Measurements from ENCODE around the gene WDR1.
A peak's percentile ranks its signal among the peaks of the same experiment; 100 is the strongest.

WDR1 gene

GRCh38 chr4:10120943-10121567 lies 4.5 kb upstream of the WDR1 start:
- no peaks in the 10 kb centered on the region for H3K27me3 ChIP-seq (ENCODE audit: insufficient read depth, low read length, poor library complexity)
- H3K4me2 ChIP-seq (ENCODE audit: insufficient read depth, low read length) = no peak overlapping the region
- no peak overlapping the region for H3K9ac ChIP-seq (ENCODE audit: low read depth, low read length)
- H3K4me1 ChIP-seq (ENCODE audit: insufficient read depth, low read length) = peaks cover 64% of the 10 kb centered on the region
- TF ChIP-seq EZH2 (IDR thresholded peaks at IDR 0.05; ENCODE audit: borderline replicate concordance, low read depth, low read length, severe bottlenecking) (no peak), CTCF (IDR thresholded peaks at IDR 0.05; ENCODE audit: borderline replicate concordance, extremely low read depth, low read length, poor library complexity, severe bottlenecking) (no peak)
- ATAC-seq (ENCODE audit: insufficient read depth, low read depth) (peak; percentile 26), DNase-seq (peak; percentile 65)
- peaks cover 6% of the 10 kb centered on the region for H3K79me2 ChIP-seq (ENCODE audit: insufficient read depth, low read length)
- no peaks in the 10 kb centered on the region for H3K9me3 ChIP-seq (ENCODE audit: insufficient read depth, low read length, severe bottlenecking)
- H3K4me3 ChIP-seq (ENCODE audit: low read depth in 1 of 2, low read length in 2 of 2) = no peak overlapping the region
- H3K36me3 ChIP-seq (ENCODE audit: insufficient read depth, low read length) = peaks cover 2% of the 10 kb centered on the region; the same call in 1 of the 2 replicates
- peaks cover under 1% of the 10 kb centered on the region for H4K20me1 ChIP-seq (ENCODE audit: insufficient read depth, low read length)
- H2AFZ ChIP-seq (ENCODE audit: low read depth, low read length) = no peak overlapping the region
- peak overlapping the region; percentile 76 for H3K27ac ChIP-seq (ENCODE audit: low read length)

- no peak overlapping the region for H3K4me3 ChIP-seq (ENCODE audit: low read depth in 1 of 2, low read length in 2 of 2)
- peaks cover 13% of the 10 kb centered on the region for H3K36me3 ChIP-seq (ENCODE audit: insufficient read depth, low read length)
- peak overlapping the region; percentile 57; the same call in 1 of the 2 replicates for H3K27ac ChIP-seq (ENCODE audit: low read length)
- peaks cover 13% of the 10 kb centered on the region for H4K20me1 ChIP-seq (ENCODE audit: insufficient read depth, low read length)
- no peak for DNase-seq
- ATAC-seq (ENCODE audit: insufficient read depth, low read depth) = no peak
- peaks cover 72% of the 10 kb centered on the region for H3K4me1 ChIP-seq (ENCODE audit: insufficient read depth, low read length)
- no peaks in the 10 kb centered on the region for H3K9me3 ChIP-seq (ENCODE audit: insufficient read depth, low read length, severe bottlenecking)
- H3K79me2 ChIP-seq (ENCODE audit: insufficient read depth, low read length) = peaks cover 19% of the 10 kb centered on the region
- H2AFZ ChIP-seq (ENCODE audit: low read depth, low read length) = no peak overlapping the region
- H3K9ac ChIP-seq (ENCODE audit: low read depth, low read length) = no peak overlapping the region
- TF ChIP-seq CTCF (IDR thresholded peaks at IDR 0.05; ENCODE audit: borderline replicate concordance, extremely low read depth, low read length, poor library complexity, severe bottlenecking) = no peak
- TF ChIP-seq EZH2 (IDR thresholded peaks at IDR 0.05; ENCODE audit: borderline replicate concordance, low read depth, low read length, severe bottlenecking) = no peak
- H3K27me3 ChIP-seq (ENCODE audit: insufficient read depth, low read length, poor library complexity) = no peaks in the 10 kb centered on the region
- no peak overlapping the region for H3K4me2 ChIP-seq (ENCODE audit: insufficient read depth, low read length)
Observed at GRCh38 chr4:10119773-10120172, 3.2 kb upstream of the WDR1 start.

GRCh38 chr4:10119278-10119677 lies 2.7 kb upstream of the WDR1 start:
- TF ChIP-seq EZH2 (IDR thresholded peaks at IDR 0.05; ENCODE audit: borderline replicate concordance, low read depth, low read length, severe bottlenecking) (no peak), CTCF (IDR thresholded peaks at IDR 0.05; ENCODE audit: borderline replicate concordance, extremely low read depth, low read length, poor library complexity, severe bottlenecking) (no peak)
- Histone ChIP-seq H2AFZ (ENCODE audit: low read depth, low read length) (no peak overlapping the region), H3K9ac (ENCODE audit: low read depth, low read length) (no peak overlapping the region), H3K4me1 (ENCODE audit: insufficient read depth, low read length) (peaks cover 72% of the 10 kb centered on the region), H3K9me3 (ENCODE audit: insufficient read depth, low read length, severe bottlenecking) (no peaks in the 10 kb centered on the region), H3K36me3 (ENCODE audit: insufficient read depth, low read length) (peaks cover 18% of the 10 kb centered on the region), H3K27me3 (ENCODE audit: insufficient read depth, low read length, poor library complexity) (no peaks in the 10 kb centered on the region), H3K4me3 (ENCODE audit: low read depth in 1 of 2, low read length in 2 of 2) (no peak overlapping the region), H3K79me2 (ENCODE audit: insufficient read depth, low read length) (peaks cover 24% of the 10 kb centered on the region), H4K20me1 (ENCODE audit: insufficient read depth, low read length) (peaks cover 18% of the 10 kb centered on the region), H3K27ac (ENCODE audit: low read length) (no peak overlapping the region), H3K4me2 (ENCODE audit: insufficient read depth, low read length) (no peak overlapping the region)
- DNase-seq (no peak), ATAC-seq (ENCODE audit: insufficient read depth, low read depth) (no peak)
